ENCODE measurements around the gene FAM227B.

- TF ChIP-seq CTCF (conservative IDR thresholded peaks at IDR 0.05), result no peak
- TF ChIP-seq EZH2 (IDR thresholded peaks at IDR 0.05; ENCODE audit: low read depth), result no peak
Observed at GRCh38 chr15:49652922-49653321, 32.3 kb upstream of the FAM227B start.

All from PC-9 (cell line).